SK-N-MC (cell line): ENCODE results near the gene C11orf52.

Source experiments
- EZH2 ChIP-seq: fragments of 200-600 bp; sonication (generic); IDR thresholded peaks from one replicate; pipeline ENCODE4 v1.6.1; 2017; ENCODE audit warnings: antibody characterized with exemption
- POLR2AphosphoS5 ChIP-seq: IDR thresholded peaks from 2 replicates; pipeline ENCODE4 v1.6.1; 2012; ENCODE audit warnings: mild to moderate bottlenecking, low read depth, low read length, borderline replicate concordance

GRCh38 chr11:111870886-111871692 is 47.6 kb upstream of the C11orf52 start, which contains the start of gene ALG9:
- TF ChIP-seq POLR2AphosphoS5 (peak; percentile 59), EZH2 (no peak)
